Activated CD8-positive, alpha-beta memory T cell treated with anti-CD3 and anti-CD28 coated beads for 48 hours (primary cell): ENCODE results near the gene GALNT14.

ENCODE experiments used
- DNase-seq, 3 experiments: peaks; one replicate each; pipeline ENCODE4 v3.0.0-alpha.2; 2020; ENCODE audit warnings: low read depth in 2 of 3, low spot score in 2 of 3

Gene GALNT14

GRCh38 chr2:31136000-31136399 lies 2.2 kb downstream of the GALNT14 start:
- no peak for DNase-seq

- no peak for DNase-seq
Observed at GRCh38 chr2:31134480-31134879, 3.8 kb downstream of the GALNT14 start.

GRCh38 chr2:31132786-31133185 lies 5.5 kb downstream of the GALNT14 start:
- no peak for DNase-seq

GRCh38 chr2:31131871-31132270 lies 6.4 kb downstream of the GALNT14 start:
- DNase-seq, result no peak

- DNase-seq, result no peak
Observed at GRCh38 chr2:31129375-31130171, 8.7 kb downstream of the GALNT14 start.

GRCh38 chr2:31127931-31128330 lies 10.3 kb downstream of the GALNT14 start:
- no peak for DNase-seq

- DNase-seq, result no peak
Observed at GRCh38 chr2:31125918-31126695, 12.1 kb downstream of the GALNT14 start.

- no peak for DNase-seq
Observed at GRCh38 chr2:31124904-31125303, 13.3 kb downstream of the GALNT14 start.

GRCh38 chr2:31122133-31122532 lies 16.1 kb downstream of the GALNT14 start:
- DNase-seq, result no peak

GRCh38 chr2:31113765-31114164 lies 24.5 kb downstream of the GALNT14 start:
- DNase-seq, result no peak

GRCh38 chr2:31112544-31112943 lies 25.7 kb downstream of the GALNT14 start:
- DNase-seq, result no peak

- no peak for DNase-seq
Observed at GRCh38 chr2:31110998-31111397, 27.2 kb downstream of the GALNT14 start.

GRCh38 chr2:31110431-31110830 lies 27.8 kb downstream of the GALNT14 start:
- DNase-seq, result no peak

GRCh38 chr2:31109633-31110192 lies 28.5 kb downstream of the GALNT14 start:
- DNase-seq, result no peak

GRCh38 chr2:31108561-31109286 lies 29.5 kb downstream of the GALNT14 start:
- no peak for DNase-seq

- no peak for DNase-seq
Observed at GRCh38 chr2:31107591-31108300, 30.5 kb downstream of the GALNT14 start.

- no peak for DNase-seq
Observed at GRCh38 chr2:31101701-31102100, 36.5 kb downstream of the GALNT14 start.

GRCh38 chr2:31097962-31098613 lies 40.2 kb downstream of the GALNT14 start:
- DNase-seq, result no peak

GRCh38 chr2:31090188-31090587 lies 48.1 kb downstream of the GALNT14 start:
- no peak for DNase-seq

- no peak for DNase-seq
Observed at GRCh38 chr2:31089645-31090044, 48.6 kb downstream of the GALNT14 start.
